HepG2 (cell line): ENCODE results near the gene BFSP1. TPM values are rescaled to one million over a fixed set of nuclear protein-coding genes. Genes with fewer than 3 reads are reported as not detected.

Experiments used
- ATF1 ChIP-seq: IDR thresholded peaks from 2 replicates; pipeline ENCODE4 v1.6.1; 2016; ENCODE audit warnings: mild to moderate bottlenecking, control low read depth
- ATF6 ChIP-seq: sonication (generic); formaldehyde crosslinking; conservative IDR thresholded peaks from 2 replicates; pipeline ENCODE4 v1.4.0; 2020; ENCODE audit warnings: missing genetic modification reagents
- GATA4 ChIP-seq: sonication (generic); IDR thresholded peaks from 2 replicates; pipeline ENCODE4 v1.6.1; 2016; ENCODE audit warnings: antibody characterized with exemption, low read depth, borderline replicate concordance
- HNRNPK ChIP-seq: fragments of 200-400 bp; formaldehyde crosslinking; IDR thresholded peaks from 2 replicates; pipeline ENCODE4 v1.6.1; 2018; ENCODE audit warnings: low read length, low read depth, moderate library complexity, mild to moderate bottlenecking; ENCODE audit not compliant: poor library complexity, severe bottlenecking
- KDM5B ChIP-seq: sonication (generic); formaldehyde crosslinking; IDR thresholded peaks from 2 replicates; pipeline ENCODE4 v1.4.0; 2020; ENCODE audit warnings: missing genetic modification reagents, mild to moderate bottlenecking, borderline replicate concordance
- MAZ ChIP-seq, 2 experiments: sonication (generic) in 1 of 2; formaldehyde crosslinking in 1 of 2; IDR thresholded peaks; 2 replicates each; pipeline versions ENCODE4 v1.5.0 to v1.6.1; 2012 to 2020; ENCODE audit warnings: low read depth in 2 of 2, mild to moderate bottlenecking in 2 of 2, borderline replicate concordance in 1 of 2, improper control_type of control experiment in 1 of 2, low read length in 1 of 2, missing genetic modification reagents in 1 of 2, moderate library complexity in 1 of 2
- MED1 ChIP-seq: sonication (generic); formaldehyde crosslinking; IDR thresholded peaks from 2 replicates; pipeline ENCODE4 v1.4.0; 2020; ENCODE audit warnings: missing genetic modification reagents
- MIER3 ChIP-seq: IDR thresholded peaks from 2 replicates; pipeline ENCODE4 v1.6.1; 2016; ENCODE audit warnings: missing compliant biosample characterization, borderline replicate concordance
- NFKBIZ ChIP-seq: IDR thresholded peaks from 2 replicates; pipeline ENCODE4 v1.6.1; 2018; ENCODE audit warnings: missing genetic modification reagents, missing compliant biosample characterization
- ONECUT2 ChIP-seq: sonication (generic); formaldehyde crosslinking; IDR thresholded peaks from 2 replicates; pipeline ENCODE4 v1.4.0; 2020; ENCODE audit warnings: missing genetic modification reagents
- POLR2A ChIP-seq, 2 experiments: IDR thresholded peaks; 2 replicates each; pipeline ENCODE4 v1.6.1; 2011; ENCODE audit warnings: low read depth in 2 of 2, low read length in 2 of 2, mild to moderate bottlenecking in 1 of 2, moderate library complexity in 1 of 2; ENCODE audit not compliant: insufficient read depth in 1 of 2
- PTBP1 ChIP-seq: fragments of 200-400 bp; formaldehyde crosslinking; IDR thresholded peaks from 2 replicates; pipeline ENCODE4 v1.6.1; 2018; ENCODE audit warnings: low read length, low read depth; ENCODE audit not compliant: poor library complexity, severe bottlenecking
- SIN3B ChIP-seq: fragments of 150-350 bp; IDR thresholded peaks from 2 replicates; pipeline ENCODE4 v1.6.1; 2014; ENCODE audit warnings: low read length
- SSRP1 ChIP-seq: IDR thresholded peaks from 2 replicates; pipeline ENCODE4 v1.6.1; 2016; ENCODE audit warnings: control low read depth
- TAF1 ChIP-seq: sonication (generic); formaldehyde crosslinking; IDR thresholded peaks from 2 replicates; pipeline ENCODE4 v1.4.0; 2020; ENCODE audit warnings: missing genetic modification reagents
- TBX2 ChIP-seq: sonication (generic); formaldehyde crosslinking; IDR thresholded peaks from 2 replicates; pipeline ENCODE4 v1.5.0; 2020; ENCODE audit warnings: missing genetic modification reagents, mild to moderate bottlenecking, borderline replicate concordance
- TMF1 ChIP-seq: sonication (generic); formaldehyde crosslinking; IDR thresholded peaks from 2 replicates; pipeline ENCODE4 v1.8.1; 2022; ENCODE audit warnings: low read depth, missing genetic modification reagents
- YY1 ChIP-seq: IDR thresholded peaks from 2 replicates; pipeline ENCODE4 v1.6.1; 2011; ENCODE audit warnings: low read length, low read depth, moderate library complexity, mild to moderate bottlenecking; ENCODE audit not compliant: insufficient read depth, insufficient replicate concordance
- ZFP37 ChIP-seq: sonication (generic); formaldehyde crosslinking; IDR thresholded peaks from 2 replicates; pipeline ENCODE4 v1.4.0; 2020; ENCODE audit warnings: missing genetic modification reagents, borderline replicate concordance
- ZNF263 ChIP-seq: sonication (generic); formaldehyde crosslinking; IDR thresholded peaks from 2 replicates; pipeline ENCODE4 v1.4.0; 2020; ENCODE audit warnings: missing genetic modification reagents
- ZNF274 ChIP-seq: sonication (generic); formaldehyde crosslinking; IDR thresholded peaks from 2 replicates; pipeline ENCODE4 v1.5.1; 2020; ENCODE audit warnings: mild to moderate bottlenecking, missing genetic modification reagents
- ZNF598 ChIP-seq: sonication (generic); formaldehyde crosslinking; IDR thresholded peaks from 2 replicates; pipeline ENCODE4 v1.5.1; 2020; ENCODE audit warnings: mild to moderate bottlenecking, missing genetic modification reagents, borderline replicate concordance
- ZNF782 ChIP-seq: sonication (generic); formaldehyde crosslinking; IDR thresholded peaks from 2 replicates; pipeline ENCODE4 v1.4.0; 2020; ENCODE audit warnings: missing genetic modification reagents, mild to moderate bottlenecking, borderline replicate concordance
- ZNF878 ChIP-seq: sonication (generic); formaldehyde crosslinking; IDR thresholded peaks from 2 replicates; pipeline ENCODE4 v1.8.1; 2023; ENCODE audit warnings: mild to moderate bottlenecking, missing genetic modification reagents, moderate library complexity
- polyA plus RNA-seq, 8 experiments: library from polyadenylated mRNA; depleted of rRNA in 3 of 8; stranded (reverse) in 7 of 8; unstranded in 1 of 8; fragments of >200 nt; fragmentation: Illumina TruSeq in 4 of 8; extraction: Trizol in 4 of 8; gene quantifications; 2 replicates each; pipeline versions ENCODE4 v1.2.1 to v1.2.3, GENCODE V29; 2011 to 2016; ENCODE audit warnings: low read depth in 4 of 8, missing spikeins in 1 of 8, mixed read lengths in 1 of 8; ENCODE audit not compliant: insufficient read depth in 1 of 8
- total RNA-seq, 5 experiments: library from RNA; depleted of rRNA; stranded (reverse); fragments of >200 nt; fragmentation: Illumina TruSeq; extraction: Trizol; gene quantifications; 2 replicates each; pipeline ENCODE4 v1.2.3, GENCODE V29; 2016; ENCODE audit warnings: low read depth in 1 of 5
- TF ChIP-seq, protein P1 (sequence below): sonication (generic); formaldehyde crosslinking; IDR thresholded peaks from 2 replicates; pipeline ENCODE4 v1.4.0; 2020; ENCODE audit warnings: mild to moderate bottlenecking, missing genetic modification reagents
- TF ChIP-seq, protein P2 (sequence below): sonication (generic); formaldehyde crosslinking; IDR thresholded peaks from 2 replicates; pipeline ENCODE4 v1.4.0; 2020; ENCODE audit warnings: missing genetic modification reagents

The BFSP1 gene
- total and polyA plus RNA-seq, 2 of the 13 experiments (the other 11 are each of a cell fraction or from before 2014, with no cell fraction given) = 0.22 to 0.26 TPM

- TF ChIP-seq SIN3B (no peak), ZNF263 (peak; percentile 63), KDM5B (CRISPR knock-in tag) (peak; percentile 93), HNRNPK (peak; percentile 100), TMF1 (CRISPR knock-in tag) (0 out of 2 replicates have a peak, but pooled peaks have one; percentile 29), PTBP1 (peak; percentile 47), ZNF878 (CRISPR knock-in tag) (no peak), ATF6 (peak; percentile 13; the same call in 1 of the 2 replicates), MED1 (CRISPR knock-in tag) (peak; percentile 57), ZNF782 (CRISPR knock-in tag) (peak; percentile 47), POLR2A (IDR thresholded peaks at IDR 0.05; ENCODE audit: insufficient read depth in 1 of 2, low read depth in 2 of 2, low read length in 2 of 2) (peak; percentile 81 to 83), MIER3 (CRISPR knock-in tag) (peak; percentile 58; the same call in 1 of the 2 replicates), ZFP37 (CRISPR knock-in tag) (no peak), GATA4 (peak; percentile 78; the same call in 1 of the 2 replicates), ONECUT2 (CRISPR knock-in tag) (no peak), MAZ (IDR thresholded peaks at IDR 0.05; ENCODE audit: borderline replicate concordance, low read depth, low read length) (no peak; the same call in 1 of the 2 replicates), MAZ (CRISPR knock-in tag; IDR thresholded peaks at IDR 0.05; ENCODE audit: low read depth) (peak; percentile 78; the same call in 1 of the 2 replicates), YY1 (peak; percentile 55), ATF1 (CRISPR knock-in tag) (no peak), ZNF598 (peak; percentile 77; the same call in 1 of the 2 replicates), ZNF274 (CRISPR knock-in tag) (0 out of 2 replicates have a peak, but pooled peaks have one; percentile 17), TBX2 (CRISPR knock-in tag) (peak; percentile 92; the same call in 1 of the 2 replicates), TAF1 (CRISPR knock-in tag) (peak; percentile 88), SSRP1 (CRISPR knock-in tag) (no peak), NFKBIZ (0 out of 2 replicates have a peak, but pooled peaks have one; percentile 42)
- TF ChIP-seq, protein P1, sequence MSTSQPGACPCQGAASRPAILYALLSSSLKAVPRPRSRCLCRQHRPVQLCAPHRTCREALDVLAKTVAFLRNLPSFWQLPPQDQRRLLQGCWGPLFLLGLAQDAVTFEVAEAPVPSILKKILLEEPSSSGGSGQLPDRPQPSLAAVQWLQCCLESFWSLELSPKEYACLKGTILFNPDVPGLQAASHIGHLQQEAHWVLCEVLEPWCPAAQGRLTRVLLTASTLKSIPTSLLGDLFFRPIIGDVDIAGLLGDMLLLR (CRISPR knock-in tag) = peak; percentile 80
- TF ChIP-seq, protein P2, sequence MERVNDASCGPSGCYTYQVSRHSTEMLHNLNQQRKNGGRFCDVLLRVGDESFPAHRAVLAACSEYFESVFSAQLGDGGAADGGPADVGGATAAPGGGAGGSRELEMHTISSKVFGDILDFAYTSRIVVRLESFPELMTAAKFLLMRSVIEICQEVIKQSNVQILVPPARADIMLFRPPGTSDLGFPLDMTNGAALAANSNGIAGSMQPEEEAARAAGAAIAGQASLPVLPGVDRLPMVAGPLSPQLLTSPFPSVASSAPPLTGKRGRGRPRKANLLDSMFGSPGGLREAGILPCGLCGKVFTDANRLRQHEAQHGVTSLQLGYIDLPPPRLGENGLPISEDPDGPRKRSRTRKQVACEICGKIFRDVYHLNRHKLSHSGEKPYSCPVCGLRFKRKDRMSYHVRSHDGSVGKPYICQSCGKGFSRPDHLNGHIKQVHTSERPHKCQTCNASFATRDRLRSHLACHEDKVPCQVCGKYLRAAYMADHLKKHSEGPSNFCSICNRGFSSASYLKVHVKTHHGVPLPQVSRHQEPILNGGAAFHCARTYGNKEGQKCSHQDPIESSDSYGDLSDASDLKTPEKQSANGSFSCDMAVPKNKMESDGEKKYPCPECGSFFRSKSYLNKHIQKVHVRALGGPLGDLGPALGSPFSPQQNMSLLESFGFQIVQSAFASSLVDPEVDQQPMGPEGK (CRISPR knock-in tag) = peak; percentile 47; the same call in 1 of the 2 replicates
Observed at GRCh38 chr20:17569616-17570346, 38.6 kb upstream of the BFSP1 start, which contains the start of gene DSTN (continued).
